GM12878 (cell line): ENCODE data around the gene ROCK2. TPM values are rescaled to one million over a fixed set of nuclear protein-coding genes. Genes with fewer than 3 reads are reported as not detected.

Source experiments
- ATAC-seq: fragments of 200-7000 bp; cut with Tn5 transposase; 3 replicates; pipeline ENCODE4 v1.9.1; 2020; ENCODE audit warnings: mild to moderate bottlenecking, moderate library complexity
- BruUV-seq: library from RNA; stranded (reverse); fragments of 400-500 nt; replicated peaks from 2 replicates; lab custom pipeline; 2021; lab: Mats Ljungman, UMichigan
- CTCF ChIA-PET: fragments of 300-600 bp; sonication (Branson Sonifier 250); formaldehyde crosslinking; extraction: SDS; loops from one replicate; lab custom pipeline; 2021; ENCODE audit warnings: inconsistent platforms; lab: Yijun Ruan, JAX
- POLR2A ChIA-PET: fragments of 350-600 bp; formaldehyde crosslinking; extraction: SDS; loops from one replicate; lab custom pipeline; 2021; ENCODE audit warnings: inconsistent platforms; lab: Charles Lee
- RAD21 ChIA-PET: fragments of 300-600 bp; sonication (Branson Sonifier 250); formaldehyde crosslinking; loops from one replicate; lab custom pipeline; 2023; ENCODE audit warnings: antibody characterized with exemption; ENCODE audit not compliant: unreplicated experiment; lab: Charles Lee
- SMC1A ChIA-PET: fragments of 300-600 bp; sonication (Branson Sonifier 250); formaldehyde crosslinking; loops from one replicate; lab custom pipeline; 2023; ENCODE audit not compliant: unreplicated experiment, uncharacterized antibody; lab: Charles Lee
- DNase-seq: peaks from one replicate; pipeline ENCODE4 v3.0.0-alpha.2; 2011; ENCODE audit warnings: low read depth, low spot score
- FAIRE-seq: peaks from 3 replicates; lab custom pipeline; 2011; peaks lifted over from hg19 to GRCh38; lab: Jason Lieb, UNC
- H2AFZ ChIP-seq: 2 replicates; pipeline ENCODE4 v1.6.0; 2011; ENCODE audit warnings: low read depth, low read length, control low read depth; ENCODE audit not compliant: control insufficient read depth
- H3K27ac ChIP-seq: 2 replicates; pipeline ENCODE4 v1.5.1; 2011; ENCODE audit warnings: control low read depth; ENCODE audit not compliant: control insufficient read depth, insufficient read depth
- H3K27me3 ChIP-seq, 2 experiments: replicated peaks in 1 of 2; 2 replicates each; pipeline versions ENCODE4 v1.6.0 to v1.6.1; 2011; ENCODE audit warnings: low read length in 1 of 2; ENCODE audit not compliant: control insufficient read depth in 2 of 2, insufficient read depth in 2 of 2
- H3K36me3 ChIP-seq, 2 experiments: 2 replicates each; pipeline ENCODE4 v1.5.1; 2011; ENCODE audit warnings: low read length in 1 of 2; ENCODE audit not compliant: control insufficient read depth in 2 of 2, insufficient read depth in 2 of 2
- H3K4me1 ChIP-seq: 2 replicates; pipeline ENCODE4 v1.6.1; 2011; ENCODE audit warnings: mild to moderate bottlenecking, low read length, moderate library complexity, mixed read lengths; ENCODE audit not compliant: control insufficient read depth, insufficient read depth
- H3K4me2 ChIP-seq: 2 replicates; pipeline ENCODE4 v1.6.0; 2011; ENCODE audit warnings: control low read depth; ENCODE audit not compliant: control insufficient read depth, insufficient read depth
- H3K4me3 ChIP-seq: fragments of 200-600 bp; sonication (generic); 2 replicates; pipeline ENCODE4 v1.5.1; 2016
- H3K79me2 ChIP-seq: 2 replicates; pipeline ENCODE4 v1.6.0; 2011; ENCODE audit warnings: low read length; ENCODE audit not compliant: control insufficient read depth, insufficient read depth
- H3K9ac ChIP-seq: 2 replicates; pipeline ENCODE4 v1.8.0; 2011; ENCODE audit warnings: low read length, control low read depth, mixed read lengths; ENCODE audit not compliant: control insufficient read depth, insufficient read depth
- H3K9me3 ChIP-seq: replicated peaks from 3 replicates; pipeline ENCODE4 v1.5.1; 2011; ENCODE audit warnings: mild to moderate bottlenecking, low read length; ENCODE audit not compliant: control insufficient read depth, insufficient read depth
- H4K20me1 ChIP-seq: 2 replicates; pipeline ENCODE4 v1.6.0; 2011; ENCODE audit not compliant: control insufficient read depth, insufficient read depth
- BCL11A ChIP-seq: IDR thresholded peaks from 2 replicates; pipeline ENCODE4 v1.6.1; 2011; ENCODE audit warnings: low read depth, low read length
- E2F8 ChIP-seq: fragments of 450-650 bp; IDR thresholded peaks from 2 replicates; pipeline ENCODE4 v1.6.1; 2018; ENCODE audit warnings: mild to moderate bottlenecking, low read depth, moderate library complexity; ENCODE audit not compliant: partially characterized antibody
- EED ChIP-seq: sonication (generic); IDR thresholded peaks from 2 replicates; pipeline ENCODE4 v1.6.1; 2016; ENCODE audit warnings: antibody characterized with exemption, low read depth
- EP300 ChIP-seq, 2 experiments: fragments of 150-350 bp in 1 of 2; IDR thresholded peaks; 2 replicates each; pipeline ENCODE4 v1.6.1; 2011 to 2012; ENCODE audit warnings: low read depth in 2 of 2, low read length in 2 of 2, borderline replicate concordance in 1 of 2, improper control_type of control experiment in 1 of 2, inconsistent platforms in 1 of 2; ENCODE audit not compliant: control insufficient read depth in 1 of 2
- HDGF ChIP-seq: fragments of 450-650 bp; IDR thresholded peaks from 2 replicates; pipeline ENCODE4 v1.6.1; 2016; ENCODE audit warnings: antibody characterized with exemption
- IKZF2 ChIP-seq, 2 experiments: fragments of 450-650 bp; IDR thresholded peaks; 2 replicates each; pipeline ENCODE4 v1.6.1; 2017; ENCODE audit warnings: mild to moderate bottlenecking in 2 of 2, moderate library complexity in 2 of 2
- PML ChIP-seq: IDR thresholded peaks from 2 replicates; pipeline ENCODE4 v1.6.1; 2012; ENCODE audit warnings: low read length, inconsistent platforms
- POU2F2 ChIP-seq: IDR thresholded peaks from 3 replicates; pipeline ENCODE4 v1.6.1; 2011; ENCODE audit warnings: low read depth, mild to moderate bottlenecking, low read length, borderline replicate concordance
- SPI1 ChIP-seq: IDR thresholded peaks from 2 replicates; pipeline ENCODE4 v1.6.1; 2011; ENCODE audit warnings: low read depth, mild to moderate bottlenecking, low read length, moderate library complexity, borderline replicate concordance; ENCODE audit not compliant: insufficient read depth
- TAF1 ChIP-seq: IDR thresholded peaks from 2 replicates; pipeline ENCODE4 v1.6.1; 2011; ENCODE audit warnings: mild to moderate bottlenecking, low read depth, low read length, borderline replicate concordance
- WGBS: methylation state at CpG from one replicate; pipeline ENCODE4 v1.1.6; 2016; ENCODE audit warnings: low lambda C conversion rate; ENCODE audit not compliant: insufficient replicate concordance, insufficient coverage; ENCODE audit errors: missing lambda C conversion rate; 5-methylcytosine and 5-hydroxymethylcytosine counted together
- in situ Hi-C: fragments of 300-500 bp; cut with MboI; formaldehyde crosslinking; loops from 9 replicates; pipeline ENCODE4 v1.14.3; 2018; ENCODE audit warnings: mixed read lengths
- intact Hi-C: fragments of 100-400 bp; cut with micrococcal nuclease; formaldehyde crosslinking; loops from one replicate; pipeline ENCODE4 v1.14.2; 2022; ENCODE audit not compliant: unreplicated experiment
- polyA plus RNA-seq, 11 experiments: library from polyadenylated mRNA; depleted of rRNA in 4 of 11; unstranded in 6 of 11; stranded (reverse) in 5 of 11; fragments of >200 nt; fragmentation: Nextera tagmentation in 4 of 11; fragmentation: Illumina TruSeq in 1 of 11; extraction: Ambion mirVana in 4 of 11; extraction: Trizol in 1 of 11; gene quantifications; 1 replicate in 1 of 11; 2 replicates in 10 of 11; pipeline versions ENCODE4 v1.2.1 to v1.2.3, GENCODE V29; 2011 to 2016; ENCODE audit warnings: inconsistent platforms in 2 of 11, missing spikeins in 2 of 11, low read depth in 1 of 11
- total RNA-seq, 4 experiments: library from RNA; depleted of rRNA in 3 of 4; stranded (reverse); fragments of >200 nt in 3 of 4; fragmentation: Illumina TruSeq in 1 of 4; extraction: Trizol in 1 of 4; gene quantifications; 2 replicates each; pipeline versions ENCODE4 v1.2.1 to v1.2.3, GENCODE V29; 2013 to 2021
- TF ChIP-seq, protein P1 (sequence below): fragments of 450-650 bp; IDR thresholded peaks from 2 replicates; pipeline ENCODE4 v1.6.1; 2016; ENCODE audit warnings: mild to moderate bottlenecking, moderate library complexity, borderline replicate concordance

ROCK2 gene
- total and polyA plus RNA-seq, 10 of the 15 experiments (the other 5 are each of a cell fraction or from before 2014, with no cell fraction given) = 4.6 to 22.1 (median 8.3) TPM

GRCh38 chr2:11359865-11360264 lies 15.4 kb upstream of the ROCK2 start:
- SMC1A ChIA-PET = no interaction called here
- no peak overlapping the region for H3K9ac ChIP-seq
- intact Hi-C loops = no loop called here
- H3K27me3 ChIP-seq = no peaks in the 10 kb centered on the region; a peak in 1 of 4 replicates
- no TSS peak for BruUV-seq
- no peak overlapping the region for H2AFZ ChIP-seq
- no peak overlapping the region for H3K4me3 ChIP-seq
- CTCF ChIA-PET = interaction anchor here (1.0 to 1.1 kb wide), 2 partner anchors 51 to 125 kb away, joined by 3 to 4 read pairs; no protein-coding TSS in a partner anchor
- POLR2A ChIA-PET = interaction anchor here (0.6 kb wide), 1 partner anchor 166 kb away, joined by 4 read pairs; no protein-coding TSS in a partner anchor
- H3K27ac ChIP-seq = no peak overlapping the region
- no peaks in the 10 kb centered on the region for H3K36me3 ChIP-seq
- no peak for ATAC-seq
- RAD21 ChIA-PET = no interaction called here
- TF ChIP-seq EP300 (IDR thresholded peaks at IDR 0.05; ENCODE audit: borderline replicate concordance in 1 of 2, control insufficient read depth in 1 of 2, low read depth in 2 of 2, low read length in 2 of 2) (no peak), E2F8 (no peak), POU2F2 (no peak), SPI1 (no peak), IKZF2 (IDR thresholded peaks at IDR 0.05) (no peak), BCL11A (no peak), TAF1 (no peak), HDGF (no peak), PML (no peak), EED (no peak)
- TF ChIP-seq, protein P1, sequence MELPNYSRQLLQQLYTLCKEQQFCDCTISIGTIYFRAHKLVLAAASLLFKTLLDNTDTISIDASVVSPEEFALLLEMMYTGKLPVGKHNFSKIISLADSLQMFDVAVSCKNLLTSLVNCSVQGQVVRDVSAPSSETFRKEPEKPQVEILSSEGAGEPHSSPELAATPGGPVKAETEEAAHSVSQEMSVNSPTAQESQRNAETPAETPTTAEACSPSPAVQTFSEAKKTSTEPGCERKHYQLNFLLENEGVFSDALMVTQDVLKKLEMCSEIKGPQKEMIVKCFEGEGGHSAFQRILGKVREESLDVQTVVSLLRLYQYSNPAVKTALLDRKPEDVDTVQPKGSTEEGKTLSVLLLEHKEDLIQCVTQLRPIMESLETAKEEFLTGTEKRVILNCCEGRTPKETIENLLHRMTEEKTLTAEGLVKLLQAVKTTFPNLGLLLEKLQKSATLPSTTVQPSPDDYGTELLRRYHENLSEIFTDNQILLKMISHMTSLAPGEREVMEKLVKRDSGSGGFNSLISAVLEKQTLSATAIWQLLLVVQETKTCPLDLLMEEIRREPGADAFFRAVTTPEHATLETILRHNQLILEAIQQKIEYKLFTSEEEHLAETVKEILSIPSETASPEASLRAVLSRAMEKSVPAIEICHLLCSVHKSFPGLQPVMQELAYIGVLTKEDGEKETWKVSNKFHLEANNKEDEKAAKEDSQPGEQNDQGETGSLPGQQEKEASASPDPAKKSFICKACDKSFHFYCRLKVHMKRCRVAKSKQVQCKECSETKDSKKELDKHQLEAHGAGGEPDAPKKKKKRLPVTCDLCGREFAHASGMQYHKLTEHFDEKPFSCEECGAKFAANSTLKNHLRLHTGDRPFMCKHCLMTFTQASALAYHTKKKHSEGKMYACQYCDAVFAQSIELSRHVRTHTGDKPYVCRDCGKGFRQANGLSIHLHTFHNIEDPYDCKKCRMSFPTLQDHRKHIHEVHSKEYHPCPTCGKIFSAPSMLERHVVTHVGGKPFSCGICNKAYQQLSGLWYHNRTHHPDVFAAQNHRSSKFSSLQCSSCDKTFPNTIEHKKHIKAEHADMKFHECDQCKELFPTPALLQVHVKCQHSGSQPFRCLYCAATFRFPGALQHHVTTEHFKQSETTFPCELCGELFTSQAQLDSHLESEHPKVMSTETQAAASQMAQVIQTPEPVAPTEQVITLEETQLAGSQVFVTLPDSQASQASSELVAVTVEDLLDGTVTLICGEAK = no peak
- TF ChIP-seq, all 136 proteins: peak for 0
- 46% methylated on average over 8 of the region's 8 CpGs for WGBS
- Histone ChIP-seq H3K79me2 (no peaks in the 10 kb centered on the region), H3K9me3 (no peaks in the 10 kb centered on the region), H4K20me1 (no peaks in the 10 kb centered on the region), H3K4me1 (no peaks in the 10 kb centered on the region), H3K4me2 (no peak overlapping the region)
- no peak for FAIRE-seq
- no peak for DNase-seq
- in situ Hi-C loops = no loop called here
